Tibial nerve (tissue), 3 donors: ENCODE results near the gene C1QL4.

Experiments
- POLR2A ChIP-seq, 2 donors: fragments of 450-650 bp; IDR thresholded peaks; one replicate each; pipeline ENCODE4 v1.6.1; 2017; ENCODE audit warnings: antibody characterized with exemption in 2 of 2, mild to moderate bottlenecking in 2 of 2, moderate library complexity in 2 of 2
- TF ChIP-seq, protein P1 (sequence below), 5 experiments: fragments of 200-600 bp in 3 of 5; fragments of 450-650 bp in 2 of 5; sonication (generic) in 3 of 5; IDR thresholded peaks; one replicate each; pipeline ENCODE4 v1.5.1; 2016 to 2019; ENCODE audit warnings: antibody characterized with exemption in 5 of 5, mild to moderate bottlenecking in 3 of 5, moderate library complexity in 2 of 5

DNA sequence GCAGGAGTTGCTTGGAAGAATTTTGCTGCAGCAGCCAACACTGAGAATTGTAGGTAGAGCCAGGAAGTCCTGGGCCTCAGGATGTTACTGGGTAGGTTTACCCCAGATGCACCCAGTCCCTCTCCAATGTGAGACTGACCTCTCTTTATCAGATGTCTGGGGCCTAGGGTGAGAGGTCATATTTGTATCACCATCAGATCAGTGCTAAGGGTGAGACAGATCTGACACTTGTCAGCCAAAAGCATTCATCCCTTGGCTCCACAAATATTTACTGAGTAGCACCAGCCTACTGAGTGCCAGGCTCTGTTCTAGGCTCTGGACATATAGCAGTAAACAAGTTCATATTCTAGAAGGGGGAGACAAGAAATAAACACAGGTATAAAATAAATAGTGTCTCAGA is 9.6 kb downstream of the C1QL4 start:
- no peak for TF ChIP-seq POLR2A (IDR thresholded peaks at IDR 0.05)
- TF ChIP-seq, protein P1, sequence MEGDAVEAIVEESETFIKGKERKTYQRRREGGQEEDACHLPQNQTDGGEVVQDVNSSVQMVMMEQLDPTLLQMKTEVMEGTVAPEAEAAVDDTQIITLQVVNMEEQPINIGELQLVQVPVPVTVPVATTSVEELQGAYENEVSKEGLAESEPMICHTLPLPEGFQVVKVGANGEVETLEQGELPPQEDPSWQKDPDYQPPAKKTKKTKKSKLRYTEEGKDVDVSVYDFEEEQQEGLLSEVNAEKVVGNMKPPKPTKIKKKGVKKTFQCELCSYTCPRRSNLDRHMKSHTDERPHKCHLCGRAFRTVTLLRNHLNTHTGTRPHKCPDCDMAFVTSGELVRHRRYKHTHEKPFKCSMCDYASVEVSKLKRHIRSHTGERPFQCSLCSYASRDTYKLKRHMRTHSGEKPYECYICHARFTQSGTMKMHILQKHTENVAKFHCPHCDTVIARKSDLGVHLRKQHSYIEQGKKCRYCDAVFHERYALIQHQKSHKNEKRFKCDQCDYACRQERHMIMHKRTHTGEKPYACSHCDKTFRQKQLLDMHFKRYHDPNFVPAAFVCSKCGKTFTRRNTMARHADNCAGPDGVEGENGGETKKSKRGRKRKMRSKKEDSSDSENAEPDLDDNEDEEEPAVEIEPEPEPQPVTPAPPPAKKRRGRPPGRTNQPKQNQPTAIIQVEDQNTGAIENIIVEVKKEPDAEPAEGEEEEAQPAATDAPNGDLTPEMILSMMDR (IDR thresholded peaks at IDR 0.05), result no peak
